Anterior cingulate cortex (tissue), 58 donors: ENCODE results near the gene KANTR.
A peak's percentile ranks its signal among the peaks of the same experiment; 100 is the strongest.

Source experiments
- DNase-seq, 58 donors: peaks; one replicate each; lab custom pipeline; 2025; lab: John Stamatoyannopoulos, UW

Gene KANTR

DNA sequence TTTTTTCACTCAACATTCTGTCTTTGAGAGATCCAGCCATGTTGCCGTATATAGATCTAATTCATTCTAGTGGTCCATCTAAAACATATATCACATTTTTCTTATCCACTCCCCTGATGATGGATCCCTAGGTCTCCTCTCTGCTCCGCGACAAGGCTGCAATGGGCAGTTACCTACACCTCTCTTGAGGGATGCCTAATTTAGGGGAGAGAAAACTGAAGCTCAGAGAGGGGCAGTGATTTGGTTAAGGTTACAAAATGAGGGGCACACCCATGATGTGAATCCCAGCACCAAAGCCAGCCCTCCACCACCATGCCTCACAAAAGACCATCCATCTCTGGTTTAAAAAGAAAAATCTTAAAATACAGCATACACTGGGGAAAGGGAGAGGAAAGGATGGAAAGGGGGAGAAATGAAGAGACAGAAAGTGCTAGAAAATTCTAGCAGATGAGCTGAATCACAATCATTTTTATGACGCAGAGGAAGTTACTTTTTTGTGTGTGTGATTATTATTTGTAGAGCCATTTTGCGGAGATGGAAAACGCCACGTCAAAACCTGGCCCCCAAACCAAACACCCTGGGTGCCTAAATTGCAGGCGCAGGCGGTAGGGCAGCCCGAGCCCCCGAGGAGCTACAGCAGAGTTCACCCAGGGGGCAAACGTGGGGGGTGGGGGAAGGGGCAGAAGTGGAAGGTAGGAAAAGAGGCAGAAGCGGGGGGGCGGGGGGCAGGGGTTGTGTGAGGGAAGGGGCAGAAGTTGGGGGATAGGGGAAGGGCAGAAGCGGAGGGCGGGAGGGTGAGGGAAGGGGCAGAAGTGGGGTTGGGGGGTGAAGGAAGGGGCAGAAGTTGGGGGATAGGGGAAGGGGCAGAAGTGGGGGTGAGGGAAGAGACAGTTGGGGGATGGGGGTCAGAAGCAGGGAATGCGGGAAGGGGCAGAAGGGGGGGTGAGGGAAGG lies 13.0 kb upstream of the KANTR start:
- peak in 1 of 58 donors; percentile 11 for DNase-seq

- DNase-seq, result peak; percentile 29 to 97 (median 91)
Measured at GRCh38 chrX:53081925-53082772, 11.8 kb upstream of the KANTR start, which contains the start of gene TSPYL2. TSPYL2 (plus strand) TSS chrX:53082367; CDS start chrX:53082499, 132 bp downstream.

- peak in 2 of 58 donors; percentile 42 to 53 for DNase-seq
Measured at GRCh38 chrX:53082773-53083616, 10.9 kb upstream of the KANTR start.

DNA sequence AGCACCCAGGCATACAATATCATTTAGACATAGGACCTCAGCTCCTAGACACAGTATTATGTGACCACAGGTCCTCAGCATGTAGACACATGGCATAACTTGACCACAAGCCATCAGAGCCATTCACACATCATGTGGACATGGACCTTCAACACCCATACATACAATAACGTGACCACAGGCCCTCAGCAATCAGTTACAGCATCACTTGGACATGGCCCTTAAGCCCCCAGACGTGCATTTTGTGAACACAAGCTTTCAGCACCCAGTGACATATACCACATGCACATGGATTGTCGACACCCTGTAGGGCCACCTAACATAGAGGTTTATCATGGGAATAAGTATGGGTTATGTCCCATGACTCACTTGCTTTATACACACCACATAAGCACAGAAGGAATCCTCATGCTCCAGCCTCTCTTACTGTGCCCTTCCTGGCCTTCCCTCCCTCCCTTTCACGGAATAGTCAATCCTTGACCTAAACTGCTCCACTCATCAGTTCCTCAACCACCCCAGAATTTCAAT lies 9.8 kb upstream of the KANTR start:
- DNase-seq, result no peak

GRCh38 chrX:53084863-53085262 lies 9.1 kb upstream of the KANTR start:
- DNase-seq, result no peak

DNA sequence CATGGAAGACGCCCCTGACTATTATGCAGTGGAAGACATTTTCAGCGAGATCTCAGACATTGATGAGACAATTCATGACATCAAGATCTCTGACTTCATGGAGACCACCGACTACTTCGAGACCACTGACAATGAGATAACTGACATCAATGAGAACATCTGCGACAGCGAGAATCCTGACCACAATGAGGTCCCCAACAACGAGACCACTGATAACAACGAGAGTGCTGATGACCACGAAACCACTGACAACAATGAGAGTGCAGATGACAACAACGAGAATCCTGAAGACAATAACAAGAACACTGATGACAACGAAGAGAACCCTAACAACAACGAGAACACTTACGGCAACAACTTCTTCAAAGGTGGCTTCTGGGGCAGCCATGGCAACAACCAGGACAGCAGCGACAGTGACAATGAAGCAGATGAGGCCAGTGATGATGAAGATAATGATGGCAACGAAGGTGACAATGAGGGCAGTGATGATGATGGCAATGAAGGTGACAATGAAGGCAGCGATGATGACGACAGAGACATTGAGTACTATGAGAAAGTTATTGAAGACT lies 8.2 kb upstream of the KANTR start:
- DNase-seq, result no peak

- DNase-seq, result peak in 18 of 58 donors; percentile 1 to 43 (median 20)
Measured at GRCh38 chrX:53086464-53086863, 7.5 kb upstream of the KANTR start.

GRCh38 chrX:53087388-53087831 lies 6.5 kb upstream of the KANTR start:
- peak in 1 of 58 donors; percentile 6 for DNase-seq

DNA sequence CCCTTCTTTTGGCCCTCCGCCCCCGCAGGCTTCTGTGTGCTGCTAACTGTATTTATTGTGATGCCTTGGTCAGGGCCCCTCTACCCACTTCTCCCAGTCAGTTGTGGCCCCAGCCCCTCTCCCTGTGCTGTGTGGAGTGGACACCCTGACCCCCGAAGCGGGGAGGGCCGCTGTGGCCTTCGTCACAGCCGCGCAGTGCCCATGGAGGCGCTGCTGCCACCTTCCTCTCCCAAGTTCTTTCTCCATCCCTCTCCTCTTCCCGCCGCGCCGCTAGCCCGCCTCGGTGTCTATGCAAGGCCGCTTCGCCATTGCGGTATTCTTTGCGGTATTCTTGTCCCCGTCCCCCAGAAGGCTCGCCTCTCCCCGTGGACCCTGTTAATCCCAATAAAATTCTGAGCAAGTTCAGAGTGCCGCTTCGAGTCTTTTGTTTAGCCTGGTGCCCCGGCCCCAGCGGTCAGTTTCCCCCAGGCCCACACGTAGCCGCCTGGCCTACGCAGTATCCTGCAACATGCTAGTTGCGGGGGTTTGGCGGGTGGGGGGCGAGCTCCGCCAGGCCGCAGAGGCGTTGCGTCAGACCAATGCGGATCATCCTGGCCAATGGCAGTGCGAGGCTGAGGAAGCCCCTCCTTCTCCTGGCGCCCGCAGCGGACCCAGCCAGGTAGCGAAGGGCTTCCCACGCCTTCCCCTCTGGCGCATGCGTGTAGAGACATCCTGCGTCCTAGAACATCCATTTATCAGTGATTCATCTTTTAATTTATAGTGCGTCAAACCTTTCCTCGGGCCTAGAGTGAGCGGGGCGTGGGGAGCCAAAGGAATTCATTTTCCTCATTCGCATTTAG lies 5.6 kb upstream of the KANTR start:
- peak in 55 of 58 donors; percentile 17 to 85 (median 56) for DNase-seq

GRCh38 chrX:53089224-53089842 lies 4.6 kb upstream of the KANTR start:
- DNase-seq, result peak in 29 of 58 donors; percentile 1 to 71 (median 16)

DNA sequence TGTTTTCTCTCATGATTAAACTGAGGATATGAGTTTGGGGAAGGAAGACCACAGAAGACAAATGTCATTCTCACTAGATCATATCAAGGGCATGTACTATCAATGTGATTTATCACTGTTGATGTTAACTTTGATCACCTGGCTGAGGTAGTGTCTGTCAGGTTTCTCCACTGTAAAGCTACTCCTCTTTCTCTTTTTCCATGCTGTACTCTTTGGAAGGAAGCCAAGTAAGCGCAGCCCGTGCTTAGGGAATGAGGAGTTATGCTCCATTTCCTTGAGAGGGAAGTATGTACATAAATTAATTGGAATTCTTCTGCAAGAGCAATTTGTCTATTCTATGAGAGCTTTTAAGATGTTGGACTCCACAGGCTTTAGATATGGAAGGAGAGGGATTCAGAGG lies 4.0 kb upstream of the KANTR start:
- DNase-seq, result no peak

DNA sequence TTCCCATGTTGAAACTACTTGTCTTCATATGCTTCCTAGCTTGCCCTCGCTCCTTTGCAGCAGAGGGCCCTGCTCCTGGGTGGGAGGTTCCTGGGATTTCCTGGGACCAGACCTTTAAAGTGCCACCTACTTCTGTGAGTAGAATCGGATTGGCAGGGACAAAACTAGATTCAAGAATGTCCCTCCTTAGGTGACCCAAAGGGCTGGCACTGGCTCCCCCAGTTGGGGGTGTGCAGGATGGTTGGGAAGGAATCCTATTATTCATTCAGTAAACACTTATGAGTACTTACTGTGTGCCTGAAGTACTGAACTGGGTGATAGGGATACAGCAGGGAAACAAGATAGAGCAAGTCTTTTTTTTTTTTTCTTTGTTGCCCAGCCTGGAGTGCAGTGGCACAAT lies 2.6 kb upstream of the KANTR start:
- DNase-seq, result no peak

GRCh38 chrX:53093177-53093655 lies 726 bp upstream of the KANTR start:
- peak in 49 of 58 donors; percentile 1 to 76 (median 39) for DNase-seq

DNA sequence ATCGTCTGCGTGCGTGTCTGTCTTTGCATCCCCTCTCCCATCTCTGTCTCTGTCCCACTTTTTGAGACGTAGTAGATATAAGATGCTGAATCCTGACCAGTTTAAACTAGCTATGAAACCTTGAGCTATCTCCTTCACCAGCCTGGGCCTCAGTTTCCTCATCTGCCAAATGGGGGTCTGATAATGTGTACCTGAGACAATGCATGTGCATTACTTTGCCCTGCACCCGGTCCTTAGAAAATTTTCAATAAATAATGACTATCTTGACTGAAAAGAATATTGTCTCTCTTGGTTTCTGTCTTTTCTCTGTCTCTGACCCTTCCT lies 602 bp downstream of the KANTR start:
- DNase-seq, result no peak

DNA sequence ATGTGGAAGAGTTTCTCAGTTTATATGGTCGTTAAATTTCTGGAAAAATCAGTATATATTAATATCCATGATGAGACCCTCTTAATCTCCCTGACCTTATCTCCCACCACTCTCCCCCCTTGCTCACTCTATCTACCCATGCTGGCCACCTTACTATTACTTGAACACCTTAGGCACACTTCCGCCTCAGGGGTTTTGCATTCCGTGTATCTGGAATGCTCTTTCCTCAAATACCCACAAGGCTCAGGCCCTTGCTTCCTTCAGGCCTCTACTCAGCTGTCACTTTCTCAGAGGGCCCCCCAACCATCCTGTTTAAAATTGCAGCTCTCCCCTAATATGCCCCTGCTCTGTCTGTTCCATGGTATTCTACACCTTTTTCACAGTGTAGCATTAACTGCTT lies 1.9 kb downstream of the KANTR start:
- DNase-seq, result no peak

- DNase-seq, result no peak
Measured at GRCh38 chrX:53114864-53115549, 21.1 kb downstream of the KANTR start.

DNA sequence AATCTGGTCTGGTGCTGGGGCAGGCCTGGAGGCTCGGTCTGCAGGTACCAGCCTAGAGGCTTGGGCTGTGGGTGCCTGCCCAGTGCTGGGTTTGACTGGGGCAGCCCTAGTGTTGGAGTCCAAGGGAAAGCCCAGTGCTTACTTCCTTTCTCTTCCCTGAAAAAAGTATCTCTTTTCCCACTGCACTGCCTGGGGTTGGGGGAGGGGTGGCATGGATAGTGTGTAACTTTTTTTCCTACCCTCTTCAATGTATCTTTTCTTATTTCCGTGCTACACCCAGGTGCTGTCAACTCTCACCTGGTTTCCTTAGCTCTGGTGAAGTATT lies 21.6 kb downstream of the KANTR start:
- DNase-seq, result no peak

DNA sequence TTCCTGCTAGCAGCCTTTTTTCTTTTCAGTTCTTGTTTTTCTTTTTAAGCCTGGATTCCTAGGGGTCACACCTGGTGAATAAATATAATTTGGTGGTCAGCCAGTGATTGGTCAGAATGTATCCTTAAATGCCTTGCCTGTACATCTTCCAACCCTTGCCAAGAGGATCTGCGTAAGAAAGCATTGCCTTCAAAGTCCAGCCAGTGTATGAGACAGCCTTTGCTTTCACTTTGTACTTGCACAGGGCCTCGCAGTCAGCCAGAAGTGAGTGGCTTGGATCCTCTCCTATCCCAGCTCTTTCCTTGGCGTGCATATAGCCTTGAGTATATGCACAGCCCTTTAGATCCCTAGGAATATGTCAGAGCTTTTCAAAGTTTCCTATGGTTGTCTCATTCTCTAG lies 22.2 kb downstream of the KANTR start:
- DNase-seq, result peak in 1 of 58 donors; percentile 1
